Measurements from ENCODE around the gene C2CD2L.

C2CD2L gene

DNA sequence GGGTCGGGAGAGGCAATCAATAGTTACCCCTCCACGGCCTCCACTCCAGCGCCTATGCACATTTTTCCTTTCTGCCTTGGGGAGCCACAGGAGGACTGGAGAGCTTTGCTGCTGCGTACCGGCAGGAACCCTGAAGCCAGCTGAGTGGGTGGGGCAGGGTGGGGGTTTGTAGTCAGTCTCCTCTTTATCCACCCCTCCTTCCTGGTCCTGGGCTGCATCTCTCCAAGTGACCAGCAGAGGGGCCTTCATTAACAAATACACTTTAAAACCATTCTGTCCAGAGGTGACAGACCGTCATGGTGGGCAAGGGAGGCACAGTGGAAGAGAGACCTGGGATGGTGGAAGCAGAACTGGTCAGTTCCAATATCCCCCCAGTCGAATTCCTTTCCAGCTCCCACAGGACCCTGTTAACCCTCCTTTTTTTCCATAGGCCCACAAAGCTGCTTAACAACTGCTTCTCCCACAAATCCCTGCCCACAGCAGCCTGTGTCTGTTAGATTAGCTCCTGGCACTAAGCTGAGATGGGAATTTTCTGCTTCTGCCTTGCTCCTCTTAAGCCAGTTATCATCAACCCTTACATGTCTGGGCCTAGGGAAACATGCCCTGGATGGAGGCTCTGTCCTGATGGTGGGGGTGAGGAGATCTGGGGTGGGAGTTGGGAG lies 37.8 kb downstream of the C2CD2L start:
- ChIA-PET CTCF (interaction anchor here (0.6 to 7.8 kb wide), 27 partner anchors 9 to 330 kb away, joined by 3 to 55 read pairs (median 4); partner anchors contain the start of genes CBL, NLRX1 and USP2), POLR2A (no interaction called here)
- TF ChIP-seq, protein P1, sequence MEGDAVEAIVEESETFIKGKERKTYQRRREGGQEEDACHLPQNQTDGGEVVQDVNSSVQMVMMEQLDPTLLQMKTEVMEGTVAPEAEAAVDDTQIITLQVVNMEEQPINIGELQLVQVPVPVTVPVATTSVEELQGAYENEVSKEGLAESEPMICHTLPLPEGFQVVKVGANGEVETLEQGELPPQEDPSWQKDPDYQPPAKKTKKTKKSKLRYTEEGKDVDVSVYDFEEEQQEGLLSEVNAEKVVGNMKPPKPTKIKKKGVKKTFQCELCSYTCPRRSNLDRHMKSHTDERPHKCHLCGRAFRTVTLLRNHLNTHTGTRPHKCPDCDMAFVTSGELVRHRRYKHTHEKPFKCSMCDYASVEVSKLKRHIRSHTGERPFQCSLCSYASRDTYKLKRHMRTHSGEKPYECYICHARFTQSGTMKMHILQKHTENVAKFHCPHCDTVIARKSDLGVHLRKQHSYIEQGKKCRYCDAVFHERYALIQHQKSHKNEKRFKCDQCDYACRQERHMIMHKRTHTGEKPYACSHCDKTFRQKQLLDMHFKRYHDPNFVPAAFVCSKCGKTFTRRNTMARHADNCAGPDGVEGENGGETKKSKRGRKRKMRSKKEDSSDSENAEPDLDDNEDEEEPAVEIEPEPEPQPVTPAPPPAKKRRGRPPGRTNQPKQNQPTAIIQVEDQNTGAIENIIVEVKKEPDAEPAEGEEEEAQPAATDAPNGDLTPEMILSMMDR (IDR thresholded peaks at IDR 0.05; ENCODE audit: insufficient read depth, low read length, missing control alignments): peak; percentile 66
- H3K4me3 ChIP-seq (ENCODE audit: low read depth, low read length): no peak overlapping the region
- no peak for DNase-seq (ENCODE audit: low read depth, low spot score)

DNA sequence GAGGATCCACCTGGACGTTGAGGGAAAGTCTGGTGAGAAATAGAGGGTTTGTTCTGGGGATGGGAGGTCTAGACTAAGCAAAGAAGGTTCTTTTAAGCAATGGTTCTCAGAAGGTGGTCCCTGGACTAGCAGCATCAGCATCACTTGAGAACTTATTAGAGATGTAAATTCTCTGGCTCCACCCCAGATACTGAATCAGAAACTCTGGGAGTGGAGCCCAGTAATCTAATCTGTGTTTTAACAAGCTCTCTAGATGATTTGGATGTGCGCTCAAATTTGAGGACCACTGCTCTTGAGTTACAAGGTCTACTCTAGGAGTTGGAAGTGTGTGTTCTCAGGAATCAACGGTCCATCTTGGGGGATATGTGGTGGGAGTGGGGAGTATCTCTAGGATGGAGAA lies 38.4 kb downstream of the C2CD2L start:
- ChIA-PET CTCF (interaction anchor here (0.6 to 7.8 kb wide), 26 partner anchors 9 to 236 kb away, joined by 3 to 55 read pairs (median 4); partner anchors contain the start of genes CBL, NLRX1 and USP2), POLR2A (no interaction called here)
- DNase-seq (ENCODE audit: low read depth, low spot score): no peak
- TF ChIP-seq, protein P1 (IDR thresholded peaks at IDR 0.05; ENCODE audit: insufficient read depth, low read length, missing control alignments): no peak
- no peak overlapping the region for H3K4me3 ChIP-seq (ENCODE audit: low read depth, low read length)

DNA sequence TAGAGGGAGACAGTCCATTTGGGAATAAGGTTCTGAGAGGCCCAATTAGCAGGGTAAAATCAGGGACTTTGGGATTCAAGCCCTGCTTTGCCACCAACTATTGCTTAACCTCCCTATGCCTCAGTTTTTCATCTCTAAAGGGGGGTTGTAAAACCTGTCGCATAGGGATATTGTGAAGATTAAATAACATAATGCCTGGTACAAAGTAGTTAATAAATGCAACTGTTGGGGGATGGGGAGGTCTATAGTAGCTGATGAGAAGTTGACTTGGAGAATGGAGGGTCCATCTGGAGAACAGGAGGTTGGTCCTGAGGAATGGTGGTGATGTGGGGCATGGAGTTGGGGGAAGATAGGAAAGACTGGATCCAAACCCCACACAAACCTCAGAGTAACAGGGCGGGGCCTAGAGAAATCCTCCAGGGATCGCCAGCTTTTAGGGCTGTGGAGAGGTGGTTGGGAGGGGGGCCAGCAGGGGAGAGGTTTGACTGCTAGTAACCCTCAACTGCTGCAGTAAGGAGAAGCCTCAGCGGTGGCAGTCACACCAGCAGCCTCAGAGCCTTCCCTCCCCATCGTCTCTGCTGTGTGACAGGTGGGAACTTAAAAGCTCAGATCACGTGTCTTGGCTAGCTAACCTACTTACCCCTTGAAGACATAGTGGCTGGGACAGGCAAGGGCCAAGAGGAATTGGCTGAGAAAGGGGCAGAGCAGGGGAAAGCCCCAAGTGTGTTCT lies 40.6 kb downstream of the C2CD2L start:
- ChIA-PET CTCF (interaction anchor here (0.6 to 14.6 kb wide), 15 partner anchors 9 to 327 kb away, joined by 3 to 139 read pairs (median 4); partner anchors contain the start of genes CBL and NLRX1), POLR2A (no interaction called here)
- H3K4me3 ChIP-seq (ENCODE audit: low read depth, low read length): no peak overlapping the region
- TF ChIP-seq, protein P1 (IDR thresholded peaks at IDR 0.05; ENCODE audit: insufficient read depth, low read length, missing control alignments): no peak
- no peak for DNase-seq (ENCODE audit: low read depth, low spot score)

DNA sequence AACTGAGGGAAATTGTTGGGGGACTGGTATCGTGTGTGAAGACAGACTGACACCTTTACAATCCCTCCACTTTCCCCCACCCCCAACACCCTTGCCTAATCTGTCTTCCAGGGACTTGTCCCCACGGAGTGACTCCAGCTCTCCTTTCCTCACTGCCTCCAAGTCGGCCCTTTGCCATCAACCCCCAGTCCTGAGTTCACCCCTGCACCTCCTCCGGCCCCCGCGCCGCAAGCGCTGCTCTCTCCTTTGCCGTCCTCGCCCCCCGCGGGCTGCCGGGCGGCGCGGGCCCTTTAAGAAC lies 41.5 kb downstream of the C2CD2L start:
- TF ChIP-seq, protein P1 (IDR thresholded peaks at IDR 0.05; ENCODE audit: insufficient read depth, low read length, missing control alignments): no peak
- peak overlapping the region; percentile 63 for H3K4me3 ChIP-seq (ENCODE audit: low read depth, low read length)
- no peak for DNase-seq (ENCODE audit: low read depth, low spot score)
- POLR2A ChIA-PET: interaction anchor here (0.6 kb wide), 1 partner anchor 64 kb away, joined by 3 read pairs; the partner anchor contains the start of gene HMBS
- CTCF ChIA-PET: interaction anchor here (1.0 to 14.6 kb wide), 9 partner anchors 9 to 175 kb away, joined by 3 to 139 read pairs (median 5); partner anchors contain the start of genes CBL and NLRX1

DNA sequence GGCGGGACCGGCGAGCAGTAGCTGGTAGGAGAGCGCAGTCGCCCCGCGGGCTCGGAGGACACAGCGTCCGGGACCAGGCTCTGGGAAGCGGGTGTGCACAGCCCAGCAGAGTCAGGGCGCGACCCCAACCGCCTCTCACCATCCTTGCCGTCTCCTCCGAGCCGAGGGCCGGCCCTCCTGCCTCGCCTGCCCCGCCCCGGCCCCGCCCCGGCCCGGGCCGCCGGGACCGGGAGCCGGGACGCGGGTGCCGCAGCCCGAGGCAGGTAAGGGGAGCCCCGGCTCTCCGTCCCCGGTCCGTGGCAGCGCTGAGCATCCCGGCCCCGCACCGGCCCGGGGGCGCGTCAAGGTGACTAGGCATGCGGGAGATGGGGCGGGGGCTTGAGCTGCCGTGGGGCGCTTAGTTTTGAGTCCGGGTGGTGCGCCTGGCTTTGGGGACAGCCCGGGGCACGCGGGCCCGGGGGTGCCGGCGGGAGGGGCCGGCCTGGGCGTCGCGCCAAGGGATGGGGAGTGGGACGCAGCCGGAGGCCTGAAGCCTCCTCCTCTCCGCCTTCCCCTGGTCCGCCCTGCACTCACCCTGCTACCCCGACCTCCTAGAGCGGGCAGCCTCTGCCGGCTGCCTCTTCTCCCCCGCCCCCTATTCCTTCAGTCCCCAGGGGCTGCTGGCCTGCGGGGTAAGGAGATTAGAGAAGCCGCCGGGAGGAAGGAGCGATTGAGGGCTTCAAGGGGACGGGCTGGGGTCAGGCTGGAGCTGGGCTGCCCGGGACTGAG lies 42.1 kb downstream of the C2CD2L start, which contains the start of gene ABCG4:
Gene ABCG4 (plus strand): TSS at position 35 of the 768 bp plus-strand sequence. CDS start 914 bp downstream, outside the sequence.
- DNase-seq (ENCODE audit: low read depth, low spot score): no peak
- peak within 1 kb of the TSS; percentile 63 for H3K4me3 ChIP-seq (ENCODE audit: low read depth, low read length)
- ChIA-PET CTCF (interaction anchor here (1.0 to 14.6 kb wide), 11 partner anchors 10 to 207 kb away, joined by 3 to 139 read pairs (median 4); partner anchors contain the start of genes CBL and NLRX1), POLR2A (interaction anchor here (0.6 kb wide), 1 partner anchor 64 kb away, joined by 3 read pairs; the partner anchor contains the start of gene HMBS)
- TF ChIP-seq, protein P1 (IDR thresholded peaks at IDR 0.05; ENCODE audit: insufficient read depth, low read length, missing control alignments): no peak

All from AG04449 (cell line).